Adrenal gland (tissue), 12 donors: Measurements from ENCODE around the gene ZNF436. TPM values are rescaled to one million over a fixed set of nuclear protein-coding genes. Genes with fewer than 3 reads are reported as not detected.

Experiments
- DNase-seq, 7 donors: peaks; one replicate each; pipeline ENCODE4 v3.0.0-alpha.2; 2019 to 2020
- H3K27ac ChIP-seq, 5 donors: fragments of 200-600 bp; sonication (generic) in 4 of 5; 1 replicate in 3 of 5; 2 replicates in 2 of 5; pipeline versions ENCODE4 v1.5.1 to v1.8.0; 2016 to 2020; ENCODE audit warnings: mild to moderate bottlenecking in 1 of 5
- H3K27me3 ChIP-seq: fragments of 200-600 bp; 2 replicates; pipeline ENCODE4 v1.8.0; 2021
- H3K36me3 ChIP-seq, 2 donors: fragments of 200-600 bp; replicated peaks in 1 of 2; 1 replicate in 1 of 2; 2 replicates in 1 of 2; pipeline versions ENCODE4 v1.5.1 to v1.8.0; 2018 to 2022
- H3K4me1 ChIP-seq, 2 donors: fragments of 200-600 bp; replicated peaks in 1 of 2; 1 replicate in 1 of 2; 2 replicates in 1 of 2; pipeline versions ENCODE4 v1.5.1 to v1.8.0; 2018 to 2021
- H3K4me3 ChIP-seq, 4 donors: fragments of 200-600 bp; sonication (generic) in 3 of 4; one replicate each; pipeline ENCODE4 v1.5.1; 2016 to 2018
- H3K9me3 ChIP-seq, 3 donors: fragments of 200-600 bp; sonication (generic) in 1 of 3; replicated peaks in 1 of 3; 1 replicate in 2 of 3; 2 replicates in 1 of 3; pipeline versions ENCODE4 v1.5.1 to v1.8.0; 2016 to 2021
- CTCF ChIP-seq, 6 experiments: fragments of 450-650 bp in 4 of 6; fragments of 200-600 bp in 2 of 6; sonication (generic) in 1 of 6; IDR thresholded peaks; 1 replicate in 5 of 6; 2 replicates in 1 of 6; pipeline versions ENCODE4 v1.5.1 to v1.8.0; 2016 to 2021; ENCODE audit warnings: antibody characterized with exemption in 6 of 6, mild to moderate bottlenecking in 2 of 6, moderate library complexity in 1 of 6
- POLR2A ChIP-seq, 2 donors: fragments of 450-650 bp; IDR thresholded peaks; one replicate each; pipeline ENCODE4 v1.6.1; 2017; ENCODE audit warnings: antibody characterized with exemption in 2 of 2, mild to moderate bottlenecking in 2 of 2, moderate library complexity in 1 of 2
- WGBS, 4 donors: extraction: QIAGEN DNeasy Blood & Tissue Kit in 2 of 4; methylation state at CpG; one replicate each; pipeline versions ENCODE4 v1.1.5 to v1.1.7; 2013 to 2017; 5-methylcytosine and 5-hydroxymethylcytosine counted together
- intact Hi-C, 2 donors: fragments of 100-400 bp; cut with DNase I; formaldehyde crosslinking; loops; one replicate each; pipeline versions ENCODE4 v1.14.1 to v1.15.0; 2022 to 2023
- polyA plus RNA-seq, 3 donors: library from polyadenylated mRNA; stranded (reverse); fragments of 200-250 nt in 2 of 3; fragments of 350-450 nt in 1 of 3; fragmentation: Illumina TruSeq in 1 of 3; extraction: RNeasy Lipid Tissue Mini Kit (QIAGEN cat#74804) in 1 of 3; gene quantifications; one replicate each; pipeline ENCODE4 v1.2.3, GENCODE V29; 2013 to 2014
- total RNA-seq, 9 donors: library from RNA; depleted of rRNA in 4 of 9; stranded (reverse); fragments of >200 nt in 4 of 9; fragments of 120-200 nt in 1 of 9; fragmentation: NEBNext Ultra II Directional in 1 of 9; extraction: Animal tissue kit (Norgen Biotek cat#: 25700) in 1 of 9; gene quantifications; one replicate each; pipeline versions ENCODE4 v1.1.0 to v1.2.4, GENCODE V29; 2013 to 2023
- donor health status: healthy with polysubstance abuse.
- donor health status: Bipolar disorder and iron deficiency.
- donor health status: DM: yes; HTN: yes; CAD: no.
- donor health status: DM: no; HTN: no; CAD: no.
- donor health status: DM: no; HTN: no; CAD: no.
- donor health status: DM: yes; HTN: yes; CAD: no.

ZNF436 gene
- total and polyA plus RNA-seq, 12 donors, result 7.8 to 43.7 (median 20.2) TPM

DNA sequence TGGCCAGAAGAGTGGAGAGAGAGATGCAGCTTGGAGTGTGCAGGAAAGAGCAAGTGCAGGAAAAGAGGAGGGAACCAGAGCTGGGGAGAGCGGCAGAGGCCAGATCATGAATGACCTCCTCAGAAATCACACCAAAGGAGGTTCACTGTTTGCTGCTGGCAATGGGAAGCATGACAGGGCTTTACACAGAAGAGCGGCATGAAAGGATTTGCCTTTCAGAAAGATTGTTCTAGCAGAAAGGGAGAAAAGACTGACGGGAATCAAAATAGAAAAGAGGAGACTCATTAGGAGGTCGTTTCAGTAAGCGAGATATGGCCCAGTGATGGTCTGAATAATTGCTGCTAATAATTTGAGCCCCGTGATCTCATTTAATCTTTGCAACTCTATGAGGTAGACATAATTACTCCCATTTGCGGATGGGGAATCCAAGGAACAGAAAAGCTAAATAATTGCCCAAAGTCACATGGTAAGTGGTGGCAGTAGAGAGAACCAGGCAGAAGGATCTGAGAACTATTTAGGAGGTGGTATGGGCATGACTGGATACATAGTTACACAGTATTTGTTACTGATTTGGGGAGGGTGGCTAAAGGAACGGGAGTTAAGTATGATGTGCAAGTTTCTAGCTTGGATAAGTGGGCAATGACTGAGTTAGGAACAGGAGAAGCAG, 13.0 kb downstream of the ZNF436 start:
- no peak overlapping the region for H3K27ac ChIP-seq

GRCh38 chr1:23354245-23354644, 15.4 kb downstream of the ZNF436 start:
- Histone ChIP-seq H3K4me1 (peaks cover 0 to 3% of the 10 kb centered on the region in 2 donors), H3K27me3 (no peaks in the 10 kb centered on the region), H3K27ac (no peak overlapping the region), H3K36me3 (no peaks in the 10 kb centered on the region), H3K4me3 (no peak overlapping the region), H3K9me3 (no peaks in the 10 kb centered on the region)
- DNase-seq, result no peak
- intact Hi-C loops, result no loop called here
- 63 to 68% (median 67%) methylated on average over 3 of the region's 3 CpGs for WGBS, 4 donors
- no peak for TF ChIP-seq CTCF (IDR thresholded peaks at IDR 0.05)
- TF ChIP-seq POLR2A (IDR thresholded peaks at IDR 0.05), result no peak

More for the DNA sequence above, 13.0 kb downstream of the ZNF436 start:
- intact Hi-C loops, result no loop called here
- Histone ChIP-seq H3K36me3 (peaks cover 0 to 10% of the 10 kb centered on the region in 2 donors), H3K9me3 (peaks cover 0 to 17% (median 3%) of the 10 kb centered on the region in 3 donors), H3K4me1 (peaks cover 0 to 3% of the 10 kb centered on the region in 2 donors), H3K27me3 (no peaks in the 10 kb centered on the region), H3K4me3 (no peak overlapping the region)
- WGBS, 4 donors, result 80 to 87% (median 82%) methylated on average over 8 of the region's 8 CpGs
- no peak for TF ChIP-seq POLR2A (IDR thresholded peaks at IDR 0.05)
- no peak for TF ChIP-seq CTCF (IDR thresholded peaks at IDR 0.05)
- no peak for DNase-seq

DNA sequence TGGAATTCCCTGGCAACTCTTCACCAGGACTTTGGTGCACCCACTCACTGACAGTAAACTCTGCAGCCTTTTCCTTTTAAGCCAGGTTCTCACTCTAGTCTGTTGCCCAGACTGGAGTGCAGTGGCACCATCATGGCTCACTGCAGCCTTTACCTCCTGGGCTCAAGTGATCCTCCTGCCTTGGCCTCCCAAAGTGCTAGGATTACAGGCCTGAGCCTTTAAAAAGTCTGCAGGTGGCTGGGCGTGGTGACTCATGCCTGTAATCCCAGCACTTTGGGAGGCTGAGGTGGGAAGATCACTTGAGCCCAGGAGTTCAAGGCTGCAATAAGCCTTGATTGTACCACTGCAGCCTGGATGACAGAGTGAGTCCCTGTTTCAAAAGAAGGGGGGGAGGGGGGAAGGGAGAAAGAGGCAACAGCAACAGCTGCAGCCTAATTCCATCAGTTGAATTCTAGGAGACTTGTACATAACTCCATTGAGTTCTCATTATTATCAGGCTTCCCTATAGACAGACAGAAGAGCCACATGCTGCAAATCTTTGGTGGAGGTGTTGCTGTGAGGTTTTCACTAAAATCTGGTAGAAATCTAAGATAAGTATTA, 17.4 kb downstream of the ZNF436 start:
- DNase-seq, result no peak
- Histone ChIP-seq H3K27ac (no peak overlapping the region), H3K9me3 (no peaks in the 10 kb centered on the region), H3K27me3 (no peaks in the 10 kb centered on the region), H3K4me3 (no peak overlapping the region), H3K4me1 (peaks cover 0 to 3% of the 10 kb centered on the region in 2 donors), H3K36me3 (no peaks in the 10 kb centered on the region)
- WGBS, 4 donors, result 91 to 100% (median 95%) methylated on average over 1 of the region's 1 CpG; no CpG with 5 or more reads in 1 of the 4 donors
- intact Hi-C loops, result no loop called here
- no peak for TF ChIP-seq POLR2A (IDR thresholded peaks at IDR 0.05)
- no peak for TF ChIP-seq CTCF (IDR thresholded peaks at IDR 0.05)

DNA sequence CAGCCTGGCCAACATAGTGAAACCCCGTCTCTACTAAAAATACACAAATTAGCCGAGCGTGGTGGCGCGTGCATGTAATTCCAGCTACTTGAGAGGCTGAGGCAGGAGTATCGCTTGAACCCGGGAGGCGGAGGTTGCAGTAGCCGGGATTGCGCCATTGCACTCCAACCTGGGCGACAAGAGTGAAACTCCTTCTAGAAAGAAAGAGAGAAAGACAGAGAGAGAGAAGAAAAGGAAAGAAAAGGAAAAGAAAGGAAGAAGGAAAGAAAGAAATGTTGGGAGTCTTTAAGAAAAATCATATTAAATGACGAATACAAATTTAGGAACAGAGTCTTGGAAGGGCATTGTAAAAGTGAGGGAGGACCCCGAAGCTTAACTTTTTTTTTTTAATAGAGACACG, 23.7 kb downstream of the ZNF436 start:
- Histone ChIP-seq H3K27me3 (no peaks in the 10 kb centered on the region), H3K27ac (no peak overlapping the region), H3K4me1 (peaks cover 16 to 28% of the 10 kb centered on the region in 2 donors), H3K4me3 (no peak overlapping the region), H3K36me3 (no peaks in the 10 kb centered on the region), H3K9me3 (no peaks in the 10 kb centered on the region)
- no peak for TF ChIP-seq CTCF (IDR thresholded peaks at IDR 0.05)
- no peak for TF ChIP-seq POLR2A (IDR thresholded peaks at IDR 0.05)
- intact Hi-C loops, result loop anchor here in 1 of 2 donors (10.0 kb wide), 1 partner anchor 139 kb away; the partner anchor contains the start of gene ASAP3
- DNase-seq, result no peak
- whole genome bisulfite sequencing, 4 donors, result 96 to 97% (median 97%) methylated on average over 14 of the region's 14 CpGs
